NCI-H510A (cell line): ENCODE measurements around the gene PGAP1.

Source experiments
- DNase-seq: peaks from one replicate; lab custom pipeline; 2025; lab: John Stamatoyannopoulos, UW

PGAP1 gene

DNA sequence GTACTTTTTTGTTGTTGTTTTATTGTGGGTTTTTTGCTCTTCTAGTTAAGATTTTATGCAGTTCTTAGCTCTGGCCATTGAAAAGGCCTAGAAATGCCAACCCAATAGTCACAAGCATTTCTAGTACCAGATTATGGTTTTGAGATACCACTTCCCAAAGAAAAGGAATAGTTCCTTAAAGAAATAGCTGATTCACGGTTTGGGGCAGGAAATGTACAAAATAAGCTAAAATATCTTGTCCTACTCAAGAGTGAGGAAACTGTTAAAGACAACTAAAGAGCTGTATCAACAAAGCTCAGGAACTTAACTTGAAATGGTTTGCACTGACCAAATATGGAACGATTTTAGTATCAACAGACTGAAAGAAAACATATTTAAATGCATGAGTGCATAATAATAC, 35.4 kb downstream of the PGAP1 start:
- no peak for DNase-seq

DNA sequence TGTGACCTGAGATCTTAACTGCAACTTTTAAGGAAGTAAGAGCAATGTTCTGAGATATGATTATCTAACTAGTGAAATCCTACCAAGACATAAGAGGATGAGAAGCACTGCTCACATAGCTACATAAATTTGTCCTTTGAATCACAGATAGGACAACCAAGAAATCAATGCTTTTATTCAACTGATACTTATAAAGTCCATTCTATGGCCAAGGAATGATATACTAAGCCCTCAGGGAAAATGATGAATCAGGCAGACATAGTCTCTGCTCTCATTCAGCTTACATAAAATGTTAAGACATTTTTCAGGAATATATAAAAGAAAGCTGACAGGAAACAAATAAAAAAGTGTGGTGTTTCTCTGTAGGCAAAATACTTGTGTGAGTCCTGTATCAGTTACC, 39.1 kb downstream of the PGAP1 start:
- no peak for DNase-seq

DNA sequence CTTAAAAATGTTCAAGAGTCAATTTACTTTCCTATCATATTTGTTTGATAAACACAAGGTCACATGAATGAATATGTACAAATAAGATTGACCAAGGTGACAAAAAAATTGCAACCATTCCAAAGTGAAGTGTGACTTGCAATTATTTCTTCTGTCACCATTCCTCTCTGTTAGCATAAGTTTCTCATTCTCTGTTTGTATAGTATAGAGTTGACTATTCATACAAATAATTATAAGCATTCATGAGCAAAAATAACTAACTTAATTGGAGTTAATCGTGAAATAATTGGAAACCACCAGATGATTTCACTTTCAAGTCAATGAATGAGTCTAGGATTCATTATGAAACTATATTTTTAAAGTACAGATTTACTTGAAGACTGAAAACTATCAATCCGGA, 42.1 kb downstream of the PGAP1 start:
- DNase-seq: no peak

DNA sequence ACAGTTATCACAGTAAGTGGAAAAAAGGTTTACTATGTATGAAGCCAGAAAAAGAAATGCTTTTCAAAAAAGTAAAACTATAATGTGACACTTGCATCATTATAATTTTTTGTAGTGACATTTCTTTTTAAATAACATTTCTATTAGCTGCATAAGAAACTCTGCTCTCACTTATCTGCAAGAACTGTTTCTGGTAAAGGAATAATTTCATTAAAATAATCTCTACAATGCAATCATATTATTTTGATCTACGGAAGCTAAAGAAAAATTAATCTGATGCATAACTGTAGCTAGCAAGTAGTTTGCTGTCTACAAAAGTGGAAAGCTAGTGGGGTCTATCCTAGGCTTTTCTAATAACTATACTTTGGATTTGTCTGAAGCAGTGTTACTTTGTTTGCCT, 50.1 kb downstream of the PGAP1 start:
- no peak for DNase-seq

DNA sequence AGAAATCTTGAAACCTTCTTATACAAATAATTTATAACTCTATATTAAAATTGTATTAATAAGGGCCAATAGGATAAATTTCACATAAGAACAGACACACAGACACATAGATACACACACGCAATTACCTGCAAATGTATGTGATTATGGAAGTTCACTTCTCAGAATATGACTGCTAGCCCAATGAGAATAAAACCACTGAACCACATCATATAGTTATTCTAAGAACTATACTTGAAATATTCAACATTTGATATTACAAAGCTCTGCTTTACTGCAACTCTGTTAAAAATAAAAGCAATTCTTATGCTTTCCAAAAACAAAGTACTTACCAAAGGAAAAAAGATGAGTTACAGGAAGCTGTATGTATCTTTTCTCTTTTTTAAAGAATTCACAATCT, 51.1 kb downstream of the PGAP1 start:
- no peak for DNase-seq

DNA sequence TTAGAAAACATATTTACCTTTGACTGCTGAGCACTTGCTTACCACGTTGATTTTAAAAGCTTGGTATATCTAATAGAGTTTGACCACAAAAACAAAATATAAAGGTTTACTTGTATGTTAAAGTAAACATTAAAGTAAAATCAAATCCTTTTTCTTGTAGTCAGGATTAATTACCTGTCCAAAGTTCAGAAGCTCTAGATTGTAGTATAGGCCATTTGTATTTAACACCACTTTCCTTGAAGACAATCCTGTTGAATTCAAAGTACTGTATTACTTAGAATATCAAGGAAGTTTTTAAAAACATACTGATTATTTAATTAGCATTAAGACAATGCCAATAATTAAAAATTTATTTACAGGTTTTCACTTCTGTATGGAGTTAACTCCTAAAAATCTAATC, 53.0 kb downstream of the PGAP1 start:
- no peak for DNase-seq

DNA sequence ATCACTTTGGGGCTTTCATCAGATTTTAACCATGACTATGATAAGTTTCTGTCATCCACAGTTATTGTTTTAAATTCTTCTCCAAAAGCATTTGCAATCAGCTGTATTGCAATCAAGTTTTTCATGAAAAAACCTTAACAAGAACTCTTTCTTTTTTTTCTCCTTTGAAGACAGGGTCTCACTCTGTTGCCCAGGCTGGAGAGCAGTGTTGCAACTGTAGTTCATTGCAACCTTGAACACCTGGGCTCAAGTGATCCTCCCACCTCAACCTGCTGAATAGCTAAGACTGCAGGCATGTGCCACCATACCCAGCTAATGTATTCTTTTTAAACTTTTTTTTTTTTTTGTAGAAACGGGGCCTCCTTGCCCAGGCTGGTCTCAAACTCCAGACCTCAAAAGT, 71.9 kb downstream of the PGAP1 start:
- no peak for DNase-seq

DNA sequence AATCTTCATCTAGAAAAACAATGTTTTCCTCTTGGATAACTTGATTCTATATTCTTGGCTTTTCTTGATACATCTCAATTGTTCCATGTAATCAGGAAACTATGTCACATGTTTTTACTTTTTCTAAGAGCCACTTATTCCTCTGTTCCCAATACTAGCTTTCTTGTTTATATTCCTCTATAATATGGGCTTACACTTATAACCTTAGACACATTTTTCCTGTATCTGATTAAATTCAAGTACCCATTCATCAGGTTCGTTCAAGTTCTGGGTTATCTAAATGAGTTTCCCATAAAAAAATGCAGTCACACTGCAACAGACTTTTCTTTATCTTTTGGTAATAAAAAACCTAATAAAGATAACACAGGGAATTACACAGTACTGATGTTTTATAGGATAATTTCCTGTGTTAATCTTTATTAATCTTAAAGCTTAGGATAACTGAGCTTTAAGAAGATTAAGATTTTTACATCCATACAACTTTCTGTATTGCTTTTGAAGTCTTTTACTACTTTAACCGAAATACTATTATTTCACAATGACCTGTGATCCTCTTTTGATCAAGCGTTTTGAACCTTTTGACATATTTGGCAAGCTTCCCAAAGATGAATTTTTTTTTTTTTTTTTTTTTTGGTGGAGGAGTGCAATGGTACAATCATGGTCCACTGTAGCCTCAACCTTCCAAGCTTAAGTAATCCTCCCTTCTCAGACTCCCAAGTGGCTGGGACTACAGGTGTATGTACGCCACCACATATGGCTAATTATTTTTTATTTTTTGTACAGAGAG, 73.0 kb downstream of the PGAP1 start:
- no peak for DNase-seq

DNA sequence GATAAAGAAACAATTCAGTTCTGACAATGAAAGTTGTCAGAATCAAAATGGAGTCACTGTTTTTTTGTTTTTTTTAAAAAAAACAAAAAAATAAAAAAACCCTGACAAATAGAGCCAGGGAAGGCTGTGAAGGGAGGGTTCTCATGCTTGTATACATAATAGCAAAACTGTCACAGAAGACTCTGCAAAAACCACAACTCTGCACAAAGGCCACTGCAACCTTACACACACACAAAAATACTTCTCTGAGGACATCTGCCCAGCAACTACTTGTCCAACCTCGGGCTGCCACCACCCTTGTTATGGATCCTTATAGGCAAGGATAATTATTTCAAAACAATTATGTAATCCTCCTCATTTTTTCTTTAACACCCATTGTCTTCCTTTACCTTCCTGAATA, 75.4 kb downstream of the PGAP1 start:
- no peak for DNase-seq

DNA sequence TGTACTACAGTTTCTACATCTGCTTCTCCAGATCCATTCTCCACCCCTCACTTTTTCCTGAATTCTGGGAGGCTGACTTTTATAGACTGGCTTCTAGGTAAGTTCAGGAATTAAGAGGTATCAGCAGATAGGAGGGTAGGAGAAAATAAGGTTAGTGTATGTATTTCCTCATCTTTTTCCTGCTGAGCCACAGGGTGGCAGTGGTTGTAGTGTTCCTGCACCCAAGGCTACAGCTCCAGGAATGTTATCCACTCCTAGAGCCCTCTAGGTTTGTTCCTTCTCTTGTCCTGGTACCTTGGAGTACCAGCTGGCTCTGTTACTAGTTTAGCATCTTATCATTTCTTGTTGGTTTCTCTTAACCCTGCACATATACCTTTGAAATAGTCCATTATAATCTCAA, 76.6 kb downstream of the PGAP1 start:
- DNase-seq: no peak

DNA sequence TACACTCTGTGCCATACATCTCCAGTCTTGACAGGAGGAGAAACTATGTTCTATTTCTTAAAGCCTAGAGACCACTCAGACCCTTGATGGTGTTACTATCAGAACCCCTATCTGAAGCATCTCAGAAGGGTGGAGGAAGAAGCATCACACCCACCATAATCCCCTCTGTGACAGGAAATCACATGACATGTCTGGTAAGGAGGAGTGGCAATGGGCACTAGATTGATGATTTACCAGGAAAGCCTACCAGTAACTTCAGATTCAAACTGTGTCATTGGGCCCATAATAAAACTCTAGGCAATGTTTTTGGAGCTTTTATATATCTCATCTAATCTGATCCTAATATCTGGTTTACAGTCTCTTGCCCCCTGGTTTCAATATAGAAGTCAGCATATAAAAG, 80.2 kb downstream of the PGAP1 start:
- DNase-seq: no peak

DNA sequence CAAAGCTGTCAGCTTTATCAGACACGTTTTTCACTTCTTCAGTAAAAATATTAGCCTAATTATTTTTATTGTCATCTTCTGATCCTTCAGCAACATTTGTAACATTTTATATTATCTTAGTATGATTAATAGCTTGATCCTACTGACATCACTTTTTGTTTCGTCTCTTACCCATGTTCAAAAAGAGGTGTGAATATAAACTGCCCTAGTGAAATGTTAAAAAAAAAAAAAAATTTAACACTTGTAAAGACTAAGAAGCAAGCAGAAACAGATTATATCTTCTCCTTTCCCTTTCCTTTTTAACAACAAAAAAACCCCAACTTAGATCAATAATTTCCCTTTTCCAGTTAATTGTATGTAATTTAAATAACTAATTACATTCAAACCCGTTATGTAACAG, 81.1 kb downstream of the PGAP1 start:
- DNase-seq: no peak

DNA sequence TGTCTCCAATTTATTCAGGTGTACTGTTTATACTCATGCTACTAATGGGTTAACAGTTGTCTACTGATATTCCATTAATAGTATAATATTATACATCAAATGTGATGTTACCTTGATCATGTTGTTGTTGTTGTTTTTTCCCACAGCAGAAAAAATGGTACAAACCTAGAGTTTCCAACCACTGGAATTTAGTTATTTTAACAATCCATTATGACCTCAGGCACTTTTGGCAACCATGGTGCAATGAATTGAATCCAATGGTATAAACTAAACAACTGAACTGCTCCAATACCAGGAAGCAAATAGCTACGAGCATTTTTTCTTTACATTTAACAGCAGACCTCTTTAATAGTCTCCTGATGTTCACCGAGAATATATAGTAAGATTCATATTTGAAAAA, 86.3 kb downstream of the PGAP1 start:
- no peak for DNase-seq

DNA sequence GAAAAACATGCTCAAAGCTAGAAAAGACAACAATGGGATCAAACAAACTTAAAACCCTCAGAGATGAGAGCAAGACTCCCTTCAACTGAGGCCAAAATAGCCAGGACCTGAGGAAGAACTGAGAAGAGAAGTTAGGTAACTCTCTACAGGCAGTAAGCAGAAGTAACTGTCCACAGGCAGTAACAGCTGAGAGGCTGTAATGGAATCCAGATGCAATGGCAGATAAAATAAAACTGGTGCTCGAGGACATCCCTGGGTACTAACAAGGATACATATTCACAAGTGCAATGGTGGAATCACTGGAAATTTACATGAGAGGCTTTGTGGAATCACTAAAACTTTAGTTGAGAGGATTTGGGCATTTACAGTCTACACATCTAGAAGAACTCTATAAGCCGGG, 86.9 kb downstream of the PGAP1 start:
- DNase-seq: no peak

DNA sequence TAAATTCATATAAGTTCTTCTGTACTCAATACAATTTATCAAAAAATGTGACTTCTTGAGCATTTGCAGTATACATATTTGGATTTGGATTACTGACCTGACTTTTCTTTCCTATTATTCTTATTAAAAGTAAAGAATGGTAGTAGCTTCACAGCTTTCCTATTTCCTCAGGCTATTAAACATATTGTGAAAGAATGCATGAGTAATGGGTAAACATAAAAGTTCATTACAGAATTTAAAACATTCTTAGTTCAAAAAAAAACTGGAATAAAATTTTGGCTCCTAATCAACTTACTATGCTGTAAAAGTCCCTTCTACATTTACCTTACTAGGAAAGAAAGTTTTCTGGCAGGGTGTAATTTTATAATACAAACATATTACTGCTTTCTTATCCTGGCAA, 90.1 kb downstream of the PGAP1 start:
- no peak for DNase-seq

DNA sequence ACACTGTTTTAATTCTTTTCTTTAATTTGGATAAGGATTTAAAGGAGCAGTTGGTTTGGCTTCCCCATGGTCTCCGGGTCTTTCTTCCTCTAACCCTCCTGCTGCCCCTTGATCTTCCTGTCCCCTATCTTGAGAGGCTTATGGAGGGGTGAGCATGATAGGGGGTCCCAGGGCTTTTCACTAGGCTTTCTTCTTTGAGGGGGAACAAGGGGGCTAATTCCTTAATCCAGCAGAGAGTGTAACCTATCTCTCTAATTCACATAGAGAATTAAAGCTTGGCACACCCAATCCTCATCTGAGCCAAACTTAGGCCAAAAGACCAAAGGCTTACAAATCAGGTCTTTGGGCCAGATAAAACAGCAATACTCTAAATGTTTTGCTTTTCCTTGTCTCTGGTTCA, 95.8 kb downstream of the PGAP1 start:
- no peak for DNase-seq

DNA sequence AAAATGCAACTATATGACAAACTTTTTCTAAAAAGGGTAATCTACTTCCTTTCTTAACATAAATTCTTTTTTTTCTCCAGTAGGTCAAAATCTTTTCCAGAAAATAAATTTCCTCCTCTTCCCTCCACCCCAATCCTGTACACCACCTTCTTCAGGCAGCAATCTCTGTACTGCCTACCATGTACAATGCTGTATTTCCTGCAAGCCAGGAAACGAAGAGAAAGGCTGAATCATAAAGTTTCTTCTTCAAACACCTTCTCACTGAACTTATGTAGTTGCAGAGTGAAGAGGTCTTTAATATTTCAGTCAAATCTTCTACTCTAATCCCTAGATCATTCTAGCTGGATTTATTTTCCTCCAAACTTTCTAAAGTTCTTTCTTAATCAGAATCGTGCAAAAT, 99.2 kb downstream of the PGAP1 start:
- no peak for DNase-seq

DNA sequence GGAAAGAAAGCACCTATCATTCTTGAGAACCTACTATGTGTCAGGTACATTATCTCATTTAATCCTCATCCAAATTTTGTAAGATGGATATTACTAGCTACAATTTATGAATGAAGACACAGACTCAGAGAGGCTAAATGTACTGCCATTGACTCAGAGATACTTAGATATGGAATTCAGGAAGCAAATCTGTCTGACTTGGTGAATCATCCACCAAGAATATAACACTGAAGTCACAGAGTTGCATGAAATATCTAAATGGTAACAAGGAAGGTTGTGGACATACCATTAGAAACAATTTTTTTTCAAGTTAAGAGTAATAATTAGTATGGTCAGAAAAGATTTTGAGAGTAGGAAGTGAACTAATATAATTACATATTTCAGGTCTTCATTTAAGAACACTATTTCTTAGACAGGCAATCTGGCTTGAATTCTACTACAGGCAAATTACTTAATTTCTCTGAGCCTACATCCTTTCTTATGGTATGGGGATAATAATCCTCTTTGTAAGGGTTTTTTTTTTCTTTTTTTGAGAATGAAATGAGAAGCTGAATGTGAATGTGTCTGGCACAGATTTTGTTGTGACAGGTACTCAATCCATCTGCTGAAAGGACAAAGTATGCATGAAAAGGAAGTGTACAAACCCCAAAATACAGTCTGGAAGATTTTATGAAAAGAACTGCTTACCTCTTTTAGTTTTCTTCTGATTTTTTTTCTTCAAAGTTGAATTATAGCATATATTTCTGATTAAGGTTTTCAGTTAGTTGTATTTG, 102.6 kb downstream of the PGAP1 start:
- DNase-seq: no peak

DNA sequence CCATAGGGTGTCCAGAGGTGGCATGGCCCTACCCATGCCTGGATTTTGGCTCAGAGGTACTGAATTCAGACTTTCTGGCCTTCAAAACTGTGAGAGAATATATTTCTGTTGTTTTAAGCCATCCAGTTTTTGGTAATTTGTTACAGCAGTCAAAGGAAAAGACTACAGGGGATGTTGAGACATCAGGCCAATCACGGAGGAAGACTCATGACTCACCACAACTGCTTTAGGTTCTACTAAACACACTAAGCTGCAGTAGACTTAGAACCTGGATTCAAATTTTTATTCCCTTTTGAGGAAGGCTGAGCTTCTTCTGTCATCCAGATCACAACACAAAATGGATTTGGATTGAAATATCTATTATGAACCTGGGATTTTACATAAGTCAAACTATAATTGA, 105.3 kb downstream of the PGAP1 start:
- DNase-seq: no peak

DNA sequence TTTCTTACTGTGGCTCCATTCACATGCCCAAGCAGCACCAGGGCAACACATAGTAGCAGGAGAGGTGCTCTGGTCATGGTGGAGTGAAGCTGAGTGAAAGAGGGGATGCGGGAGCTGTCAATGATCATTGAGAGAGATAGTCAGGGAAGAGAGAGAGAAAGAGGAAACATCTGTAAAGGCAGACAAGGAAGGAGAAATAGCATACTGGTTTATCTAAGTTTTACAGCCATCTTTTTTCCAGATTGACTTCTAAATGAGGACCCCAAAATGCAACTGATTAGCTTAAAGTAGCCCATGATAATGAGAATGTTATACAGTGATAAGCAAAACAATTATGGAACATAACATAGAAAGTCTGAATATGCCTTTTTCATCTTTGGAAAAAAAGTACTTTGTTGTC, 117.2 kb downstream of the PGAP1 start, which contains the start of gene C2orf66:
TSS of gene C2orf66 (minus strand) at position 96 of the 400 bp plus-strand sequence. CDS start at position 77, 19 bp downstream.
- DNase-seq: no peak

DNA sequence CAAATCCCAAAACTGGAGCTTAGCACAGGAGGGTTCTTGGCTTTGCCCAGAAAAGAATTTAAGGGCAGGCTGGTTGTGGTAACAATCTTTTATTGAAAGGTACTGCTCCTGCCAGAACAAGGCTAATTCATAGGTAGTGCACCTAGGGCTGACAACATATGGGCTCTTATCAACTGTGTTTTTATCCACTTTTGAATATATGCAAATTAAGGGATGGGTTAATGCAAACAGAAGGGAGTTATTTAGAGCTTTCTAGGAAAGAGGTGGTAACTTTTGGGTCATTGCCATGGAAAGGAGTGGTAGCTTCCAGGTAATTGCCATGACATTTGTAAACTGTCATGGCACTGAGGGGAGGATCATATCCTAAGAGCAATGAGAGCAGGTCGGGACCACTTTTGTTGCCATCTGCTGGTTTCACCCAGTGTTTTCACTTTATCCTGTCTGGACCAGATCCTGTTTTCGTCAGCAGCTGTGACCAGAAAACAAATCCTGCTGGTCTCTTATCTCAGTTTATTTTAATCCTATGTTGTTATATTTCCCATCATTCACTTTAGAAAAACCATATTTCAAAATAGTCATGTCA, 118.3 kb downstream of the PGAP1 start:
- no peak for DNase-seq

DNA sequence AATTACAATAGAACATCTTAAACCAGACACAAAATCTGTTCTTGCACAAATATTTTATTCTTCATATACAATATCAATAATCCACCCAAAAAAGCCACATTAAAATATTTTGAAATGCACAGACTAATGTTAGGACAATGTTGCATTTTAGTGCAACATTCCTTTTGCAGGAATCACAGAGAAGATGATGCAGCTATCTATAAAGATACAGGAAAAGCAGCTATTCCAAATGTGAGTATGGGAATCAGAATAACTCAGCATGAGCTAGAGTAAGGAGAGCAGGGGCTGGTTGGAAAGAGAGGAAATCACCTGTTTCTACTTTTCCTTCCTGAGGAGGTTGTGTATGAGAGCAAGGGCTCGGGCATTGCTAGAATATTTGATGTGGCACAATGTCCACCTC, 122.1 kb downstream of the PGAP1 start:
- no peak for DNase-seq

DNA sequence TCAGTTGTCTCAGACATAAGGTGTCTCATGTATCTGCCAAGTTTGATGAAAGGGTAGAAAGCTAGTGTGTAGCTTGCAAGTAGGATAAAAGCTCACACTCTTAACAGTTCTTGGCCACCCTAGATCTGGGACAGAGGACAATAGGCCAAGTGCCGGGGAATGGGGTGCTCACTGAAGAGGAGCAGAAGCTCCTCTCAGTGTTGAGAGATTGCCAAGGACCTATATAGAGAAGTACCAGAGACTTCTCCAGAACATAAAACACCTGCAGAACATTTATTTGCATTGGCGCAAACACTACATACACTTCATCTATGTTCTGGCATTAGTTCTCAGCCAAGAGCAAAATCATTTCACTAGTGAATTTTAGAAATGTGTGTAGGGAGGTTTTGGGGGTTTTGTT, 124.1 kb downstream of the PGAP1 start:
- no peak for DNase-seq
